ENCODE measurements around the gene RBM3.

The RBM3 gene

GRCh38 chrX:48540028-48540375 is 34.3 kb upstream of the RBM3 start:
- Histone ChIP-seq H3K14ac (ENCODE audit: low read length in 2 of 2) (peak overlapping the region in 1 of 2 experiments; percentile 44), H4K91ac (ENCODE audit: low read length) (no peak overlapping the region), H2AFZ (ENCODE audit: low read depth, low read length) (no peak overlapping the region), H3K4me3 (ENCODE audit: insufficient read depth in 1 of 2, low read depth in 1 of 2, low read length in 2 of 2) (peak overlapping the region; percentile 76 to 85), H2AK5ac (ENCODE audit: low read length, severe bottlenecking) (no peak overlapping the region), H2BK15ac (ENCODE audit: low read depth, poor library complexity, severe bottlenecking) (no peak overlapping the region), H3K4ac (ENCODE audit: low read depth in 1 of 2, low read length in 2 of 2) (peak overlapping the region in 1 of 2 experiments; percentile 86), H3K9me3 (ENCODE audit: control insufficient read depth, low read length) (no peaks in the 10 kb centered on the region), H4K8ac (ENCODE audit: low read length) (no peak overlapping the region), H3K4me2 (ENCODE audit: low read length, poor library complexity, severe bottlenecking) (peak overlapping the region; percentile 61), H3K4me1 (ENCODE audit: control insufficient read depth, insufficient read depth, low read depth, low read length) (peaks cover 5% of the 10 kb centered on the region), H3K27ac (ENCODE audit: low read length, poor library complexity, severe bottlenecking) (no peak overlapping the region), H3K27me3 (ENCODE audit: control insufficient read depth in 1 of 2, insufficient read depth in 1 of 2, low read length in 2 of 2) (no peaks in the 10 kb centered on the region), H3K9ac (ENCODE audit: low read length) (peak overlapping the region; percentile 85), H3K36me3 (ENCODE audit: control insufficient read depth in 1 of 2, insufficient read depth in 2 of 2, low read depth in 1 of 2, low read length in 2 of 2) (peaks cover 14 to 23% of the 10 kb centered on the region in 2 experiments), H2BK5ac (ENCODE audit: low read depth, low read length, poor library complexity, severe bottlenecking) (no peak overlapping the region), H2BK12ac (ENCODE audit: low read length in 2 of 2) (no peak overlapping the region), H2BK120ac (ENCODE audit: low read depth, low read length) (no peak overlapping the region), H3K18ac (ENCODE audit: low read depth in 1 of 2, low read length in 2 of 2) (peak overlapping the region; percentile 75 to 82), H3K23ac (ENCODE audit: low read length in 2 of 2) (no peak overlapping the region), H3K79me1 (replicated peaks; ENCODE audit: low read length, poor library complexity, severe bottlenecking) (no peaks in the 10 kb centered on the region)
- DNase-seq, result peak; percentile 46
- 12% methylated on average over 12 of the region's 12 CpGs for WGBS

- Histone ChIP-seq H2BK15ac (ENCODE audit: low read depth, poor library complexity, severe bottlenecking) (no peak overlapping the region), H2AK5ac (ENCODE audit: low read length, severe bottlenecking) (no peak overlapping the region), H3K23ac (ENCODE audit: low read length in 2 of 2) (no peak overlapping the region), H3K36me3 (ENCODE audit: control insufficient read depth in 1 of 2, insufficient read depth in 2 of 2, low read depth in 1 of 2, low read length in 2 of 2) (peaks cover 14 to 28% of the 10 kb centered on the region in 2 experiments), H2BK5ac (ENCODE audit: low read depth, low read length, poor library complexity, severe bottlenecking) (no peak overlapping the region), H3K9ac (ENCODE audit: low read length) (peak overlapping the region; percentile 85), H3K9me3 (ENCODE audit: control insufficient read depth, low read length) (no peaks in the 10 kb centered on the region), H3K4me2 (ENCODE audit: low read length, poor library complexity, severe bottlenecking) (peak overlapping the region; percentile 61), H2AFZ (ENCODE audit: low read depth, low read length) (no peak overlapping the region), H2BK120ac (ENCODE audit: low read depth, low read length) (no peak overlapping the region), H3K4me3 (ENCODE audit: insufficient read depth in 1 of 2, low read depth in 1 of 2, low read length in 2 of 2) (peak overlapping the region in 1 of 2 experiments; percentile 85), H3K4ac (ENCODE audit: low read depth in 1 of 2, low read length in 2 of 2) (no peak overlapping the region), H3K18ac (ENCODE audit: low read depth in 1 of 2, low read length in 2 of 2) (no peak overlapping the region), H3K27ac (ENCODE audit: low read length, poor library complexity, severe bottlenecking) (no peak overlapping the region), H4K91ac (ENCODE audit: low read length) (no peak overlapping the region), H2BK12ac (ENCODE audit: low read length in 2 of 2) (no peak overlapping the region), H3K14ac (ENCODE audit: low read length in 2 of 2) (no peak overlapping the region), H3K27me3 (ENCODE audit: control insufficient read depth in 1 of 2, insufficient read depth in 1 of 2, low read length in 2 of 2) (no peaks in the 10 kb centered on the region), H3K79me1 (replicated peaks; ENCODE audit: low read length, poor library complexity, severe bottlenecking) (no peaks in the 10 kb centered on the region), H4K8ac (ENCODE audit: low read length) (no peak overlapping the region), H3K4me1 (ENCODE audit: control insufficient read depth, insufficient read depth, low read depth, low read length) (peaks cover 5% of the 10 kb centered on the region)
- DNase-seq, result peak; percentile 42
- 76% methylated on average over 7 of the region's 7 CpGs for WGBS
Observed at GRCh38 chrX:48540480-48540879, 33.8 kb upstream of the RBM3 start.

GRCh38 chrX:48541140-48541814 is 33.0 kb upstream of the RBM3 start:
- WGBS, result 100% methylated on average over 5 of the region's 10 CpGs
- Histone ChIP-seq H3K4me2 (ENCODE audit: low read length, poor library complexity, severe bottlenecking) (no peak overlapping the region), H4K91ac (ENCODE audit: low read length) (no peak overlapping the region)

GRCh38 chrX:48548871-48549270 is 25.4 kb upstream of the RBM3 start:
- peaks cover 2% of the 10 kb centered on the region for H3K79me1 ChIP-seq (replicated peaks; ENCODE audit: low read length, poor library complexity, severe bottlenecking)
- no peak overlapping the region for H2BK5ac ChIP-seq (ENCODE audit: low read depth, low read length, poor library complexity, severe bottlenecking)
- H3K4ac ChIP-seq (ENCODE audit: low read depth in 1 of 2, low read length in 2 of 2), result no peak overlapping the region
- H3K27me3 ChIP-seq (ENCODE audit: control insufficient read depth in 1 of 2, insufficient read depth in 1 of 2, low read length in 2 of 2), result no peaks in the 10 kb centered on the region
- no peaks in the 10 kb centered on the region for H3K4me1 ChIP-seq (ENCODE audit: control insufficient read depth, insufficient read depth, low read depth, low read length)
- H4K8ac ChIP-seq (ENCODE audit: low read length), result no peak overlapping the region
- no peak overlapping the region for H2AFZ ChIP-seq (ENCODE audit: low read depth, low read length)
- H2BK12ac ChIP-seq (ENCODE audit: low read length in 2 of 2), result no peak overlapping the region
- H4K91ac ChIP-seq (ENCODE audit: low read length), result no peak overlapping the region
- no peak overlapping the region for H3K18ac ChIP-seq (ENCODE audit: low read depth in 1 of 2, low read length in 2 of 2)
- no peaks in the 10 kb centered on the region for H3K9me3 ChIP-seq (ENCODE audit: control insufficient read depth, low read length)
- no peak overlapping the region for H3K4me2 ChIP-seq (ENCODE audit: low read length, poor library complexity, severe bottlenecking)
- no peak overlapping the region for H2BK120ac ChIP-seq (ENCODE audit: low read depth, low read length)
- H3K9ac ChIP-seq (ENCODE audit: low read length), result no peak overlapping the region
- 100% methylated on average over 2 of the region's 3 CpGs for WGBS
- no peak overlapping the region for H3K27ac ChIP-seq (ENCODE audit: low read length, poor library complexity, severe bottlenecking)
- no peak for DNase-seq
- no peak overlapping the region for H3K23ac ChIP-seq (ENCODE audit: low read length in 2 of 2)
- H2AK5ac ChIP-seq (ENCODE audit: low read length, severe bottlenecking), result no peak overlapping the region
- no peak overlapping the region for H2BK15ac ChIP-seq (ENCODE audit: low read depth, poor library complexity, severe bottlenecking)
- no peak overlapping the region for H3K14ac ChIP-seq (ENCODE audit: low read length in 2 of 2)
- H3K4me3 ChIP-seq (ENCODE audit: insufficient read depth in 1 of 2, low read depth in 1 of 2, low read length in 2 of 2), result no peak overlapping the region
- peaks cover 7 to 30% of the 10 kb centered on the region in 2 experiments for H3K36me3 ChIP-seq (ENCODE audit: control insufficient read depth in 1 of 2, insufficient read depth in 2 of 2, low read depth in 1 of 2, low read length in 2 of 2)

More at GRCh38 chrX:48541140-48541814, 33.0 kb upstream of the RBM3 start:
- Histone ChIP-seq H3K4me3 (ENCODE audit: insufficient read depth in 1 of 2, low read depth in 1 of 2, low read length in 2 of 2) (peak overlapping the region in 1 of 2 experiments; percentile 85), H2BK120ac (ENCODE audit: low read depth, low read length) (no peak overlapping the region), H2AK5ac (ENCODE audit: low read length, severe bottlenecking) (no peak overlapping the region), H3K14ac (ENCODE audit: low read length in 2 of 2) (no peak overlapping the region), H3K23ac (ENCODE audit: low read length in 2 of 2) (no peak overlapping the region), H2BK5ac (ENCODE audit: low read depth, low read length, poor library complexity, severe bottlenecking) (no peak overlapping the region), H3K4me1 (ENCODE audit: control insufficient read depth, insufficient read depth, low read depth, low read length) (peaks cover 5% of the 10 kb centered on the region), H3K18ac (ENCODE audit: low read depth in 1 of 2, low read length in 2 of 2) (no peak overlapping the region), H3K79me1 (replicated peaks; ENCODE audit: low read length, poor library complexity, severe bottlenecking) (peaks cover 2% of the 10 kb centered on the region), H3K27ac (ENCODE audit: low read length, poor library complexity, severe bottlenecking) (no peak overlapping the region), H3K4ac (ENCODE audit: low read depth in 1 of 2, low read length in 2 of 2) (no peak overlapping the region), H3K36me3 (ENCODE audit: control insufficient read depth in 1 of 2, insufficient read depth in 2 of 2, low read depth in 1 of 2, low read length in 2 of 2) (peaks cover 14 to 31% of the 10 kb centered on the region in 2 experiments), H2BK12ac (ENCODE audit: low read length in 2 of 2) (no peak overlapping the region), H4K8ac (ENCODE audit: low read length) (no peak overlapping the region), H2AFZ (ENCODE audit: low read depth, low read length) (no peak overlapping the region), H3K27me3 (ENCODE audit: control insufficient read depth in 1 of 2, insufficient read depth in 1 of 2, low read length in 2 of 2) (no peaks in the 10 kb centered on the region), H3K9me3 (ENCODE audit: control insufficient read depth, low read length) (no peaks in the 10 kb centered on the region), H2BK15ac (ENCODE audit: low read depth, poor library complexity, severe bottlenecking) (no peak overlapping the region), H3K9ac (ENCODE audit: low read length) (no peak overlapping the region)
- DNase-seq, result no peak
